MV-4-11 (cell line): ENCODE measurements around the gene GP5.

ENCODE experiments used
- DNase-seq: peaks from one replicate; lab custom pipeline; 2025; lab: John Stamatoyannopoulos, UW

Gene GP5

GRCh38 chr3:194348354-194348753, 50.7 kb downstream of the GP5 start:
- DNase-seq = no peak

- DNase-seq = no peak
Observed at GRCh38 chr3:194346621-194347020, 52.4 kb downstream of the GP5 start.

DNA sequence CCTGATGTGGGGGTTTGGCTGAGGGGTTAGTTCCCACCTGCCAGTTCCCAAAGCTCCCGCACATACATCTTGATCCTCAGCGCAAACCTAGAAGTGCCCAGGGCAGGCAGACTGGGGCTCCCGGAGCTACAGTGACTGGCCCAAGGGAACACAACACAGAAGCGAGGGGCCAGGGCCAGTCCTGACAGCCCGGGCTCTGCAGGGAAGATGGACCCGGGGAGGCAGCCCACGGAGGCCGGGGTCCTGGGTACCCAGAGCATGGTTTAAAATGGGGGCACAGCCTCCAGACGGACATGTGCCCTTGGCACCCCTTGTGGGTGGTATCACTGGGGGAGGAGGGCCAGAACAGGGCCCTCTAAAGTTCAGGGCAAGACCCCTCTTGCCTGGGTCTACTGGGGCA, 53.0 kb downstream of the GP5 start:
- no peak for DNase-seq
